SHP77 treated with DMSO at 0.1 percent for 48 hours (cell line): ENCODE measurements around the gene STAP2.
"Not testable (repeated sequence)": the region's sequence is repeated elsewhere in the genome, so short reads cannot be mapped to it uniquely, and the experiment has no call there.

Experiments used
- DNase-seq: peaks from one replicate; lab custom pipeline; 2025; lab: John Stamatoyannopoulos, UW

The STAP2 gene

GRCh38 chr19:4357921-4358326, 19.3 kb upstream of the STAP2 start:
- no peak for DNase-seq

- DNase-seq, result no peak
These were observed 18.6 kb upstream of the STAP2 start for GRCh38 chr19:4357095-4357797.

- no peak for DNase-seq
These were observed 16.3 kb upstream of the STAP2 start for GRCh38 chr19:4354897-4355296.

- no peak for DNase-seq
These were observed 15.7 kb upstream of the STAP2 start for GRCh38 chr19:4354282-4354681.

- no peak for DNase-seq
These were observed 14.1 kb upstream of the STAP2 start for GRCh38 chr19:4352701-4353121.

- DNase-seq, result no peak
These were observed 12.1 kb upstream of the STAP2 start for GRCh38 chr19:4350726-4351125.

- DNase-seq, result no peak
These were observed 11.5 kb upstream of the STAP2 start for GRCh38 chr19:4350111-4350510.

GRCh38 chr19:4349225-4349624, 10.6 kb upstream of the STAP2 start:
- DNase-seq, result not testable (repeated sequence)

GRCh38 chr19:4347521-4347920, 8.9 kb upstream of the STAP2 start:
- no peak for DNase-seq

GRCh38 chr19:4346020-4346383, 7.4 kb upstream of the STAP2 start:
- no peak for DNase-seq

- DNase-seq, result no peak
These were observed 6.9 kb upstream of the STAP2 start for GRCh38 chr19:4345342-4346019.

GRCh38 chr19:4343370-4344307, 5.0 kb upstream of the STAP2 start, which contains the start of gene MPND:
Gene MPND, plus strand, starts transcription at chr19:4343562. Its CDS starts 32 bp downstream, at chr19:4343594.
- DNase-seq, result peak; percentile 66

- peak; percentile 100 for DNase-seq
These were observed 4.2 kb upstream of the STAP2 start for GRCh38 chr19:4342615-4343369.

- no peak for DNase-seq
These were observed 3.6 kb upstream of the STAP2 start for GRCh38 chr19:4342314-4342614.

GRCh38 chr19:4337906-4338440, 654 bp downstream of the STAP2 start:
- DNase-seq, result no peak

GRCh38 chr19:4334929-4335570, 3.6 kb downstream of the STAP2 start:
- DNase-seq, result no peak

GRCh38 chr19:4329858-4330257, 8.8 kb downstream of the STAP2 start:
- DNase-seq, result no peak

- not testable (repeated sequence) for DNase-seq
These were observed 9.5 kb downstream of the STAP2 start for GRCh38 chr19:4328991-4329681.

- DNase-seq, result no peak
These were observed 10.2 kb downstream of the STAP2 start for GRCh38 chr19:4328243-4328990.

GRCh38 chr19:4327877-4328242, 10.8 kb downstream of the STAP2 start:
- DNase-seq, result no peak
